ENCODE measurements around the gene LELP1.

The LELP1 gene

GRCh38 chr1:153248176-153248879 is 45.1 kb downstream of the LELP1 start:
- H3K9me3 ChIP-seq (ENCODE audit: control insufficient read depth, low read length) = no peaks in the 10 kb centered on the region
- H3K27ac ChIP-seq (ENCODE audit: low read depth, low read length, severe bottlenecking) = no peak overlapping the region
- WGBS, 2 experiments (ENCODE audit: insufficient coverage in 2 of 2) = 64 to 80% methylated on average over 1 to 2 of the region's 5 CpGs
- no peak overlapping the region for H3K4me3 ChIP-seq (ENCODE audit: extremely low read depth, insufficient read depth, low read length, poor library complexity, severe bottlenecking)
- H3K36me3 ChIP-seq (ENCODE audit: control insufficient read depth, insufficient read depth, low read length) = no peaks in the 10 kb centered on the region
- H3K4me1 ChIP-seq (ENCODE audit: control insufficient read depth, insufficient read depth, low read length, poor library complexity, severe bottlenecking) = no peaks in the 10 kb centered on the region

GRCh38 chr1:153250166-153250565 is 46.9 kb downstream of the LELP1 start:
- WGBS, 2 experiments (ENCODE audit: insufficient coverage in 2 of 2) = 75% methylated on average over 1 of the region's 1 CpG; no CpG with 5 or more reads in 1 of the 2 experiments
- Histone ChIP-seq H3K9me3 (ENCODE audit: control insufficient read depth, low read length) (no peaks in the 10 kb centered on the region), H3K4me1 (ENCODE audit: control insufficient read depth, insufficient read depth, low read length, poor library complexity, severe bottlenecking) (no peaks in the 10 kb centered on the region), H3K4me3 (ENCODE audit: extremely low read depth, insufficient read depth, low read length, poor library complexity, severe bottlenecking) (no peak overlapping the region), H3K27ac (ENCODE audit: low read depth, low read length, severe bottlenecking) (no peak overlapping the region), H3K36me3 (ENCODE audit: control insufficient read depth, insufficient read depth, low read length) (no peaks in the 10 kb centered on the region)

- Histone ChIP-seq H3K4me1 (ENCODE audit: control insufficient read depth, insufficient read depth, low read length, poor library complexity, severe bottlenecking) (no peaks in the 10 kb centered on the region), H3K36me3 (ENCODE audit: control insufficient read depth, insufficient read depth, low read length) (no peaks in the 10 kb centered on the region), H3K9me3 (ENCODE audit: control insufficient read depth, low read length) (no peaks in the 10 kb centered on the region), H3K4me3 (ENCODE audit: extremely low read depth, insufficient read depth, low read length, poor library complexity, severe bottlenecking) (no peak overlapping the region), H3K27ac (ENCODE audit: low read depth, low read length, severe bottlenecking) (no peak overlapping the region)
- 83 to 100% methylated on average over 1 to 2 of the region's 2 CpGs for WGBS, 2 experiments (ENCODE audit: insufficient coverage in 2 of 2)
These were observed 47.9 kb downstream of the LELP1 start for GRCh38 chr1:153251087-153251486.

GRCh38 chr1:153251562-153251961 is 48.3 kb downstream of the LELP1 start:
- Histone ChIP-seq H3K4me1 (ENCODE audit: control insufficient read depth, insufficient read depth, low read length, poor library complexity, severe bottlenecking) (no peaks in the 10 kb centered on the region), H3K36me3 (ENCODE audit: control insufficient read depth, insufficient read depth, low read length) (no peaks in the 10 kb centered on the region), H3K27ac (ENCODE audit: low read depth, low read length, severe bottlenecking) (no peak overlapping the region), H3K4me3 (ENCODE audit: extremely low read depth, insufficient read depth, low read length, poor library complexity, severe bottlenecking) (no peak overlapping the region), H3K9me3 (ENCODE audit: control insufficient read depth, low read length) (no peaks in the 10 kb centered on the region)
- WGBS, 2 experiments (ENCODE audit: insufficient coverage in 2 of 2) = 92 to 95% methylated on average over 2 to 3 of the region's 3 CpGs

GRCh38 chr1:153251988-153252387 is 48.8 kb downstream of the LELP1 start:
- Histone ChIP-seq H3K4me3 (ENCODE audit: extremely low read depth, insufficient read depth, low read length, poor library complexity, severe bottlenecking) (no peak overlapping the region), H3K9me3 (ENCODE audit: control insufficient read depth, low read length) (no peaks in the 10 kb centered on the region), H3K27ac (ENCODE audit: low read depth, low read length, severe bottlenecking) (no peak overlapping the region), H3K36me3 (ENCODE audit: control insufficient read depth, insufficient read depth, low read length) (no peaks in the 10 kb centered on the region), H3K4me1 (ENCODE audit: control insufficient read depth, insufficient read depth, low read length, poor library complexity, severe bottlenecking) (no peaks in the 10 kb centered on the region)
- WGBS, 2 experiments (ENCODE audit: insufficient coverage in 2 of 2) = 88 to 94% methylated on average over 3 to 4 of the region's 4 CpGs

GRCh38 chr1:153253076-153253475 is 49.8 kb downstream of the LELP1 start:
- Histone ChIP-seq H3K27ac (ENCODE audit: low read depth, low read length, severe bottlenecking) (no peak overlapping the region), H3K4me3 (ENCODE audit: extremely low read depth, insufficient read depth, low read length, poor library complexity, severe bottlenecking) (no peak overlapping the region), H3K36me3 (ENCODE audit: control insufficient read depth, insufficient read depth, low read length) (no peaks in the 10 kb centered on the region), H3K4me1 (ENCODE audit: control insufficient read depth, insufficient read depth, low read length, poor library complexity, severe bottlenecking) (no peaks in the 10 kb centered on the region), H3K9me3 (ENCODE audit: control insufficient read depth, low read length) (no peaks in the 10 kb centered on the region)
- 97 to 100% methylated on average over 2 of the region's 2 CpGs for WGBS, 2 experiments (ENCODE audit: insufficient coverage in 2 of 2)

GRCh38 chr1:153253693-153254092 is 50.5 kb downstream of the LELP1 start:
- WGBS, 2 experiments (ENCODE audit: insufficient coverage in 2 of 2) = 83% methylated on average over 1 of the region's 1 CpG; no CpG with 5 or more reads in 1 of the 2 experiments
- Histone ChIP-seq H3K36me3 (ENCODE audit: control insufficient read depth, insufficient read depth, low read length) (no peaks in the 10 kb centered on the region), H3K4me1 (ENCODE audit: control insufficient read depth, insufficient read depth, low read length, poor library complexity, severe bottlenecking) (no peaks in the 10 kb centered on the region), H3K9me3 (ENCODE audit: control insufficient read depth, low read length) (no peaks in the 10 kb centered on the region), H3K4me3 (ENCODE audit: extremely low read depth, insufficient read depth, low read length, poor library complexity, severe bottlenecking) (no peak overlapping the region), H3K27ac (ENCODE audit: low read depth, low read length, severe bottlenecking) (no peak overlapping the region)
